Kidney epithelial cell (primary cell): ENCODE data around the gene CHST3. TPM values are rescaled to one million over a fixed set of nuclear protein-coding genes. Genes with fewer than 3 reads are reported as not detected.
A peak's percentile ranks its signal among the peaks of the same experiment; 100 is the strongest.

ENCODE experiments used
- DNase-seq: peaks from one replicate; pipeline ENCODE4 v3.0.0-alpha.2; 2010; ENCODE audit warnings: low read depth
- H3K27me3 ChIP-seq: 2 replicates; pipeline ENCODE4 v1.6.0; 2011; ENCODE audit warnings: low read length; ENCODE audit not compliant: control insufficient read depth, insufficient read depth
- H3K36me3 ChIP-seq: 2 replicates; pipeline ENCODE4 v1.5.1; 2011; ENCODE audit warnings: low read length; ENCODE audit not compliant: control insufficient read depth, insufficient read depth
- H3K4me3 ChIP-seq: 2 replicates; pipeline ENCODE4 v1.5.1; 2011; ENCODE audit warnings: low read depth, mild to moderate bottlenecking, control low read depth, low read length
- CTCF ChIP-seq: IDR thresholded peaks from 2 replicates; pipeline ENCODE4 v1.5.1; 2011; ENCODE audit warnings: mild to moderate bottlenecking, moderate library complexity, low read length, control low read depth, inconsistent platforms; ENCODE audit not compliant: insufficient read depth, poor library complexity, severe bottlenecking
- total RNA-seq: library from RNA; depleted of rRNA; stranded (reverse); fragments of >200 nt; gene quantifications from 2 replicates; pipeline ENCODE4 v1.2.3, GENCODE V29; 2015

Gene CHST3
- total RNA-seq, 1 donor from 2014 or later: 48.6 TPM

- H3K27me3 ChIP-seq: no peaks in the 10 kb centered on the region
- TF ChIP-seq CTCF: no peak
- DNase-seq: peak; percentile 80
- no peak overlapping the region for H3K4me3 ChIP-seq
- H3K36me3 ChIP-seq: peaks cover 5% of the 10 kb centered on the region
Observed at GRCh38 chr10:72009425-72010081, 45.4 kb downstream of the CHST3 start.

GRCh38 chr10:72010234-72010973 lies 46.2 kb downstream of the CHST3 start:
- DNase-seq: no peak
- Histone ChIP-seq H3K36me3 (peaks cover 5% of the 10 kb centered on the region), H3K27me3 (no peaks in the 10 kb centered on the region), H3K4me3 (no peak overlapping the region)
- TF ChIP-seq CTCF: no peak

GRCh38 chr10:72011016-72011415 lies 46.8 kb downstream of the CHST3 start:
- no peak for DNase-seq
- H3K4me3 ChIP-seq: no peak overlapping the region
- H3K27me3 ChIP-seq: no peaks in the 10 kb centered on the region
- no peak for TF ChIP-seq CTCF
- H3K36me3 ChIP-seq: peaks cover 5% of the 10 kb centered on the region

GRCh38 chr10:72011468-72011867 lies 47.3 kb downstream of the CHST3 start:
- DNase-seq: no peak
- H3K27me3 ChIP-seq: no peaks in the 10 kb centered on the region
- TF ChIP-seq CTCF: no peak
- H3K4me3 ChIP-seq: no peak overlapping the region
- peaks cover 5% of the 10 kb centered on the region for H3K36me3 ChIP-seq

GRCh38 chr10:72011976-72012512 lies 47.8 kb downstream of the CHST3 start:
- no peak for TF ChIP-seq CTCF
- Histone ChIP-seq H3K4me3 (no peak overlapping the region), H3K36me3 (peaks cover 4% of the 10 kb centered on the region), H3K27me3 (no peaks in the 10 kb centered on the region)
- DNase-seq: no peak
